ENCODE data around the gene MPP2.

GRCh38 chr17:43881758-43882505 lies 25.4 kb downstream of the MPP2 start:
- TF ChIP-seq CTCF (IDR thresholded peaks at IDR 0.05; ENCODE audit: poor library complexity), result no peak
- TF ChIP-seq EZH2phosphoT487 (IDR thresholded peaks at IDR 0.05; ENCODE audit: low read depth, severe bottlenecking, unreplicated experiment), result no peak

Data from hepatocyte (in vitro differentiated cells).